C4-2B (cell line): Measurements from ENCODE around the gene SCPEP1.

Experiments used
- H3K27ac ChIP-seq: fragments of 450-650 bp; 2 replicates; pipeline ENCODE4 v1.5.1; 2017
- CTCF ChIP-seq: fragments of 450-650 bp; conservative IDR thresholded peaks from 2 replicates; pipeline ENCODE4 v1.5.1; 2017; ENCODE audit warnings: mild to moderate bottlenecking
- ZFX ChIP-seq: fragments of 450-650 bp; IDR thresholded peaks from 2 replicates; pipeline ENCODE4 v1.6.1; 2017

The SCPEP1 gene

GRCh38 chr17:57033296-57033695 lies 55.4 kb downstream of the SCPEP1 start:
- no peak for TF ChIP-seq ZFX
- TF ChIP-seq CTCF = no peak
- peak overlapping the region; percentile 68 for H3K27ac ChIP-seq

- peak overlapping the region; percentile 68 for H3K27ac ChIP-seq
- TF ChIP-seq ZFX = no peak
Observed at GRCh38 chr17:57034807-57035754, 57.1 kb downstream of the SCPEP1 start.

GRCh38 chr17:57035971-57036481 lies 58.1 kb downstream of the SCPEP1 start:
- H3K27ac ChIP-seq = peak overlapping the region; percentile 51
- TF ChIP-seq ZFX (no peak), CTCF (no peak)

GRCh38 chr17:57037411-57037810 lies 59.5 kb downstream of the SCPEP1 start:
- no peak overlapping the region for H3K27ac ChIP-seq
- TF ChIP-seq ZFX = no peak
- TF ChIP-seq CTCF = no peak

- TF ChIP-seq CTCF = no peak
- no peak for TF ChIP-seq ZFX
- no peak overlapping the region for H3K27ac ChIP-seq
Observed at GRCh38 chr17:57038486-57038885, 60.6 kb downstream of the SCPEP1 start.

- H3K27ac ChIP-seq = no peak overlapping the region
- TF ChIP-seq CTCF (no peak), ZFX (no peak)
Observed at GRCh38 chr17:57040571-57040970, 62.6 kb downstream of the SCPEP1 start.

- no peak overlapping the region for H3K27ac ChIP-seq
- TF ChIP-seq ZFX (no peak), CTCF (no peak)
Observed at GRCh38 chr17:57043276-57043675, 65.3 kb downstream of the SCPEP1 start.
